K562 (cell line): ENCODE data around the gene MYMX. TPM values are rescaled to one million over a fixed set of nuclear protein-coding genes. Genes with fewer than 3 reads are reported as not detected.

Experiments used
- ARID2 ChIP-seq: fragments of 450-650 bp; IDR thresholded peaks from 2 replicates; pipeline ENCODE4 v1.6.1; 2017; ENCODE audit warnings: antibody characterized with exemption, mild to moderate bottlenecking
- EGR1 ChIP-seq: fragments of 450-650 bp; conservative IDR thresholded peaks from 2 replicates; pipeline ENCODE4 v1.6.1; 2017; ENCODE audit warnings: mild to moderate bottlenecking
- ETV1 ChIP-seq: fragments of 450-650 bp; conservative IDR thresholded peaks from 2 replicates; pipeline ENCODE4 v1.6.1; 2016; ENCODE audit warnings: missing genetic modification characterization, control low read depth, low read depth, missing compliant biosample characterization
- GTF3C2 ChIP-seq: IDR thresholded peaks from 3 replicates; pipeline ENCODE4 v1.6.1; 2011; ENCODE audit warnings: borderline replicate concordance, mild to moderate bottlenecking, moderate library complexity; ENCODE audit not compliant: insufficient read length; ENCODE audit errors: extremely low read depth
- MAFF ChIP-seq: IDR thresholded peaks from 2 replicates; pipeline ENCODE4 v1.6.1; 2012; ENCODE audit warnings: low read length, improper control_type of control experiment
- NRF1 ChIP-seq, 2 experiments: fragments of 450-650 bp; IDR thresholded peaks in 1 of 2; conservative IDR thresholded peaks in 1 of 2; 2 replicates each; pipeline ENCODE4 v1.6.1; 2014; ENCODE audit warnings: mild to moderate bottlenecking in 2 of 2
- POLR3A ChIP-seq: IDR thresholded peaks from 2 replicates; pipeline ENCODE4 v1.6.1; 2011; ENCODE audit warnings: borderline replicate concordance, mild to moderate bottlenecking, moderate library complexity; ENCODE audit not compliant: insufficient read length, insufficient read depth; ENCODE audit errors: extremely low read depth
- U2AF1 ChIP-seq: fragments of 200-400 bp; formaldehyde crosslinking; optimal IDR thresholded peaks from 2 replicates; pipeline ENCODE3; 2017; ENCODE audit warnings: mild to moderate bottlenecking, low read depth, low read length, moderate library complexity
- ZNF347 ChIP-seq: fragments of 450-650 bp; formaldehyde crosslinking; IDR thresholded peaks from 2 replicates; pipeline ENCODE4 v1.4.0; 2020; ENCODE audit warnings: low read depth, mild to moderate bottlenecking, moderate library complexity
- polyA plus RNA-seq, 8 experiments: library from polyadenylated mRNA; depleted of rRNA in 4 of 8; stranded (reverse) in 5 of 8; unstranded in 3 of 8; fragments of >200 nt; fragmentation: Nextera tagmentation in 2 of 8; fragmentation: Illumina TruSeq in 1 of 8; extraction: Ambion mirVana in 2 of 8; extraction: Trizol in 1 of 8; gene quantifications; 2 replicates each; pipeline versions ENCODE4 v1.2.1 to v1.2.3, GENCODE V29; 2011 to 2014; ENCODE audit warnings: inconsistent platforms in 1 of 8, missing spikeins in 1 of 8
- total RNA-seq, 7 experiments: library from RNA; depleted of rRNA in 6 of 7; stranded (reverse); fragments of >200 nt in 6 of 7; fragmentation: Illumina TruSeq in 2 of 7; extraction: Trizol in 2 of 7; gene quantifications; 2 replicates each; pipeline versions ENCODE4 v1.2.1 to v1.2.3, GENCODE V29; 2011 to 2021; ENCODE audit warnings: low replicate concordance in 1 of 7
- TF ChIP-seq, protein P1 (sequence below): fragments of 450-650 bp; IDR thresholded peaks from 2 replicates; pipeline ENCODE4 v1.6.1; 2017; ENCODE audit warnings: mild to moderate bottlenecking, moderate library complexity
- TF ChIP-seq, protein P2 (sequence below): sonication (generic); formaldehyde crosslinking; IDR thresholded peaks from 2 replicates; pipeline ENCODE4 v1.8.0; 2022; ENCODE audit warnings: mild to moderate bottlenecking, low read depth, missing genetic modification reagents
- TF ChIP-seq, protein P3 (sequence below): sonication (generic); formaldehyde crosslinking; IDR thresholded peaks from 2 replicates; pipeline ENCODE4 v1.9.0; 2022; ENCODE audit warnings: mild to moderate bottlenecking, missing genetic modification reagents

The MYMX gene
- total and polyA plus RNA-seq, 9 of the 15 experiments (the other 6 are each of a cell fraction or from before 2014, with no cell fraction given) = 0.12 TPM; not detected in 8

- TF ChIP-seq GTF3C2 (no peak), U2AF1 (peak; percentile 83), ARID2 (no peak), ETV1 (tag) (0 out of 2 replicates have a peak, but pooled peaks have one; percentile 66), ZNF347 (no peak), NRF1 (conservative IDR thresholded peaks at IDR 0.05 in 1 of 2, IDR thresholded peaks at IDR 0.05 in 1 of 2) (peak; percentile 77 to 79), EGR1 (no peak), POLR3A (no peak), MAFF (no peak)
- TF ChIP-seq, protein P1, sequence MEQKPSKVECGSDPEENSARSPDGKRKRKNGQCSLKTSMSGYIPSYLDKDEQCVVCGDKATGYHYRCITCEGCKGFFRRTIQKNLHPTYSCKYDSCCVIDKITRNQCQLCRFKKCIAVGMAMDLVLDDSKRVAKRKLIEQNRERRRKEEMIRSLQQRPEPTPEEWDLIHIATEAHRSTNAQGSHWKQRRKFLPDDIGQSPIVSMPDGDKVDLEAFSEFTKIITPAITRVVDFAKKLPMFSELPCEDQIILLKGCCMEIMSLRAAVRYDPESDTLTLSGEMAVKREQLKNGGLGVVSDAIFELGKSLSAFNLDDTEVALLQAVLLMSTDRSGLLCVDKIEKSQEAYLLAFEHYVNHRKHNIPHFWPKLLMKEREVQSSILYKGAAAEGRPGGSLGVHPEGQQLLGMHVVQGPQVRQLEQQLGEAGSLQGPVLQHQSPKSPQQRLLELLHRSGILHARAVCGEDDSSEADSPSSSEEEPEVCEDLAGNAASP = no peak
- TF ChIP-seq, protein P2, sequence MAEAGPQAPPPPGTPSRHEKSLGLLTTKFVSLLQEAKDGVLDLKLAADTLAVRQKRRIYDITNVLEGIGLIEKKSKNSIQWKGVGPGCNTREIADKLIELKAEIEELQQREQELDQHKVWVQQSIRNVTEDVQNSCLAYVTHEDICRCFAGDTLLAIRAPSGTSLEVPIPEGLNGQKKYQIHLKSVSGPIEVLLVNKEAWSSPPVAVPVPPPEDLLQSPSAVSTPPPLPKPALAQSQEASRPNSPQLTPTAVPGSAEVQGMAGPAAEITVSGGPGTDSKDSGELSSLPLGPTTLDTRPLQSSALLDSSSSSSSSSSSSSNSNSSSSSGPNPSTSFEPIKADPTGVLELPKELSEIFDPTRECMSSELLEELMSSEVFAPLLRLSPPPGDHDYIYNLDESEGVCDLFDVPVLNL (CRISPR knock-in tag) = 0 out of 2 replicates have a peak, but pooled peaks have one; percentile 23
- TF ChIP-seq, protein P3, sequence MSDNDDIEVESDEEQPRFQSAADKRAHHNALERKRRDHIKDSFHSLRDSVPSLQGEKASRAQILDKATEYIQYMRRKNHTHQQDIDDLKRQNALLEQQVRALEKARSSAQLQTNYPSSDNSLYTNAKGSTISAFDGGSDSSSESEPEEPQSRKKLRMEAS (CRISPR knock-in tag) = peak; percentile 82
Observed at GRCh38 chr6:44219053-44219814, 2.5 kb downstream of the MYMX start (continued).
